Small intestine (tissue), 7 donors: ENCODE results near the gene LARGE1. TPM values are rescaled to one million over a fixed set of nuclear protein-coding genes. Genes with fewer than 3 reads are reported as not detected.
A peak's percentile ranks its signal among the peaks of the same experiment; 100 is the strongest.

Experiments
- DNase-seq, 2 donors: peaks; one replicate each; pipeline versions ENCODE4 v3.0.0 to v3.0.0-alpha.2; 2013
- FAIRE-seq: peaks from 2 replicates; lab custom pipeline; 2012; peaks lifted over from hg19 to GRCh38; lab: Jason Lieb, UNC
- H3K27ac ChIP-seq, 3 donors: one replicate each; pipeline ENCODE4 v1.5.1; 2013; ENCODE audit warnings: low read length in 2 of 3, mild to moderate bottlenecking in 2 of 3, control low read depth in 1 of 3, inconsistent platforms in 1 of 3, low read depth in 1 of 3, moderate library complexity in 1 of 3
- H3K27me3 ChIP-seq, 3 donors: one replicate each; pipeline ENCODE4 v1.6.1; 2013; ENCODE audit warnings: low read length in 3 of 3, inconsistent platforms in 1 of 3; ENCODE audit not compliant: control insufficient read depth in 3 of 3, insufficient read depth in 3 of 3
- H3K36me3 ChIP-seq, 3 donors: one replicate each; pipeline ENCODE4 v1.6.1; 2013; ENCODE audit warnings: low read length in 3 of 3, inconsistent platforms in 1 of 3, low read depth in 1 of 3, mild to moderate bottlenecking in 1 of 3, moderate library complexity in 1 of 3; ENCODE audit not compliant: control insufficient read depth in 3 of 3, insufficient read depth in 2 of 3
- H3K4me1 ChIP-seq, 3 donors: one replicate each; pipeline ENCODE4 v1.6.1; 2013; ENCODE audit warnings: low read length in 2 of 3, inconsistent platforms in 1 of 3, low read depth in 1 of 3, mild to moderate bottlenecking in 1 of 3, moderate library complexity in 1 of 3; ENCODE audit not compliant: control insufficient read depth in 3 of 3, insufficient read depth in 2 of 3
- H3K4me3 ChIP-seq, 3 donors: one replicate each; pipeline ENCODE4 v1.5.1; 2013; ENCODE audit warnings: low read length in 3 of 3, control low read depth in 1 of 3, inconsistent platforms in 1 of 3, low read depth in 1 of 3, mild to moderate bottlenecking in 1 of 3, moderate library complexity in 1 of 3
- H3K9me3 ChIP-seq, 2 donors: one replicate each; pipeline ENCODE4 v1.6.1; 2013; ENCODE audit warnings: low read depth in 1 of 2, low read length in 1 of 2; ENCODE audit not compliant: control insufficient read depth in 2 of 2, insufficient read depth in 1 of 2
- WGBS, 3 donors: extraction: QIAGEN DNeasy Blood & Tissue Kit; methylation state at CpG; one replicate each; pipeline ENCODE4 v1.1.7; 2013; 5-methylcytosine and 5-hydroxymethylcytosine counted together
- polyA plus RNA-seq, 4 donors: library from polyadenylated mRNA; stranded (reverse) in 3 of 4; unstranded in 1 of 4; fragments of 200-250 nt in 3 of 4; fragments of 120-200 nt in 1 of 4; gene quantifications; one replicate each; pipeline versions ENCODE4 v1.2.1 to v1.2.3, GENCODE V29; 2013
- donor health status: healthy with polysubstance abuse.
- donor health status: control.
- donor health status: control.
- donor health status: Bipolar disorder and iron deficiency.
- donor health status: healthy.

LARGE1 gene
- polyA plus RNA-seq, 4 donors = 5.1 to 18.8 (median 8.0) TPM

DNA sequence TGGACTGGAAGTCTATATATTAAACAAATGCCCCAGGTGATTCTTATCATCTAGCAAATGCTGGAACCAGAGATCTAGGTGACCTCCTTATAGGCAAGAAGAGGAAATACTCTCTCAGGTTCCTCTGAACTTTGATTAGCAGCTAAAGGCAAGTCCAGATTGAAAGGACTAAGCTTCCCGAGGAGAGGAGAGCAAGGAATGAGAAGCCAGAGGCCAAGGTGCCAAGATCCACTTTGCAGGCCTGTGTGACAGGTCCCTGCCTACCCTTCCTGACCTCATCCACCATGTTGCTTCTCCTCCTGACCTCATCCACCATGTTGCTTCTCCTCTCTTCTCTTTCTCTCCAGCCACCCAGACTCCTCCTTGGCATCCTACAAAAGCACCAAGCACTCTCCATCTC is 173.2 kb downstream of the LARGE1 start:
- Histone ChIP-seq H3K27me3 (no peaks in the 10 kb centered on the region), H3K4me1 (peaks cover 2 to 21% (median 6%) of the 10 kb centered on the region in 3 donors), H3K27ac (peak overlapping the region; percentile 16 to 67 (median 62)), H3K36me3 (peaks cover 0 to 3% (median 0%) of the 10 kb centered on the region in 3 donors), H3K9me3 (no peaks in the 10 kb centered on the region), H3K4me3 (no peak overlapping the region)
- DNase-seq = peak; percentile 59 to 89
- 0 to 73% (median 25%) methylated on average over 1 of the region's 1 CpG for WGBS, 3 donors
- FAIRE-seq = no peak

DNA sequence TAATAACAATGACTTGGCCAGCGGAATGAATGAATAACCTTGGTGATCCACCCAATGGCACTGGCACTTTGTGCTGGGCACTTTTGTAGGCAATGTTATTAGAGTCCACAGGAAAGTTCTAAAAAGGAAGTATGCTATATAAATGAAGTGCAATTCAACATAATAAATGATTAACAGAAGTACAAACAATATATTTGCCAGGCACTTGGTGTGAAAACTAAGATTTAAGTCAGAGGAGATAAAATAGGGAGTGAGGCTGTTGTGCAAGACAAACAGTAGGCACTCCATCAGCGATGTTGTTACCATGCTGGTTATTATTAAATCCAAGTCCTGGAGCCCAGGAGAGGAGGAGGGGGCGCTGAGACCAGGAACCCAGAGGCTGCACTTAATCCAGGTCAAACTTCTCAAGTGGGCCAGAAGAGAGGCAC is 173.8 kb downstream of the LARGE1 start:
- WGBS, 3 donors = 15 to 61% (median 34%) methylated on average over 3 of the region's 3 CpGs
- peaks cover 0 to 3% (median 0%) of the 10 kb centered on the region in 3 donors for H3K36me3 ChIP-seq
- H3K9me3 ChIP-seq = no peaks in the 10 kb centered on the region
- peaks cover 2 to 21% (median 6%) of the 10 kb centered on the region in 3 donors for H3K4me1 ChIP-seq
- H3K27me3 ChIP-seq = no peaks in the 10 kb centered on the region
- no peak overlapping the region for H3K4me3 ChIP-seq
- DNase-seq (peak; percentile 72 to 88), FAIRE-seq (peak; percentile 51)
- H3K27ac ChIP-seq = peak overlapping the region in 1 of 3 donors; percentile 62

DNA sequence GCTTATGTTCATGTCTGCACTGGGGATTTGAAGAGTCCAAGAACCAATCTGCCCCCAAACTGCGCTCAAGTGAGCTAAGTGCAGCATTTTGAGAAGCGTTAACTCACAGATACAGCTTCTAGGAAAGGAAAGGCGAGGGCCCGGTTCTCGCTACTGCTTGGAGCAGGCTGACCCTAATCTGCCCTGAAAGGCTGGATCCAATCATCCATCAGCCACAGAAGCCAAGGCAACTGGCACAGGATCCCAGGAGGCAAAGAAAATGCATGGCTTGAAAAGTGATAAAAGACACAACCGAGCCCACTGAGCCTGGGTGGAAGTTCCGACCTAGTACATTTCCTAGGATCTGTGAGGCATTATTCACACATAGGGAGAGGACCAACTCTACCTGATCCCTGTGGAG is 174.8 kb downstream of the LARGE1 start:
- H3K9me3 ChIP-seq = no peaks in the 10 kb centered on the region
- no peaks in the 10 kb centered on the region for H3K27me3 ChIP-seq
- no peak for DNase-seq
- no peak overlapping the region for H3K4me3 ChIP-seq
- peaks cover 0 to 3% (median 0%) of the 10 kb centered on the region in 3 donors for H3K36me3 ChIP-seq
- H3K4me1 ChIP-seq = peaks cover 2 to 21% (median 6%) of the 10 kb centered on the region in 3 donors
- no peak for FAIRE-seq
- no peak overlapping the region for H3K27ac ChIP-seq
- 85 to 93% (median 86%) methylated on average over 7 of the region's 7 CpGs for WGBS, 3 donors

DNA sequence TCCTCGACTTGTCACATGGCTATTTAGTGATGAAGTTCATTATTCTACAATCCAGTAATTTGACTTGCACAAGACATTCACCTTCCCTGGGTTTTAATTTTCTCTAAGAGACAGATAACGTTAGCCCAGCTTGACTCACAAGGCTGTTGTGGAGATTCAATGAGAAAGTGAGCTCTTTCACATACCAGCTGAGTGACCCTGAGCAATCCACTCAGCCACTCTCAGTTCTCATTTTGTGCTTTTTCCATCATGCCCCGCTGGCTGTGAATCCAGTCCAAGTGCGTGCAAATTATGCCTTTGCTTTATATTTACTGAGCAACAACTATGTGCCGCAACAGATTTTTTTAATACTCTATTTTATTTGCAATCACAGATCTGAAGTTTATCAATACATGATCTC is 176.5 kb downstream of the LARGE1 start:
- 91 to 97% (median 93%) methylated on average over 5 of the region's 5 CpGs for WGBS, 3 donors
- peaks cover 2 to 18% (median 6%) of the 10 kb centered on the region in 3 donors for H3K4me1 ChIP-seq

DNA sequence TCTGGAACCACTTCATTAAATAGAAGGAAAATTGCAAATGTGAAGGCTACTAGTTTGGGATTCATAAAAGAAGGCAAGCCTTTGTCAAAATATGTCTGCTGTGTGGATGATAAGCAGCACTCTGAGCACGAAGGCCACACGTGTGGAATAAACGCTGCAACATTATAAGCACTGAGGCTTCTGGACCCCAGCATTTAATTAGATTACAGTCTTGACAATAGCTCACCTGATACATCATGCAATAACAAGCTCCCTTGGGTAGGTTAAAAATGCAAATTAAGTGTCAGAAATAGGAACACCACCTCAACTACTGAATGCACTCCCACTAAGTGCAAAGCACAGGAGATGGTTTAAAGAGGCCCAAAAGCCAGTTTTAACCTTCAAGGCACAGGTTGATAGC is 179.3 kb downstream of the LARGE1 start:
- FAIRE-seq (no peak), DNase-seq (no peak)
- H3K4me3 ChIP-seq = no peak overlapping the region
- H3K27me3 ChIP-seq = no peaks in the 10 kb centered on the region
- H3K9me3 ChIP-seq = no peaks in the 10 kb centered on the region
- WGBS, 3 donors = 87 to 97% (median 95%) methylated on average over 3 of the region's 3 CpGs
- H3K36me3 ChIP-seq = peaks cover 0 to 3% (median 0%) of the 10 kb centered on the region in 3 donors
- H3K27ac ChIP-seq = no peak overlapping the region
- H3K4me1 ChIP-seq = no peaks in the 10 kb centered on the region

More for the DNA sequence above, 176.5 kb downstream of the LARGE1 start:
- no peaks in the 10 kb centered on the region for H3K27me3 ChIP-seq
- peaks cover 0 to 3% (median 0%) of the 10 kb centered on the region in 3 donors for H3K36me3 ChIP-seq
- no peaks in the 10 kb centered on the region for H3K9me3 ChIP-seq
- H3K4me3 ChIP-seq = no peak overlapping the region
- DNase-seq (no peak), FAIRE-seq (no peak)
- H3K27ac ChIP-seq = no peak overlapping the region

DNA sequence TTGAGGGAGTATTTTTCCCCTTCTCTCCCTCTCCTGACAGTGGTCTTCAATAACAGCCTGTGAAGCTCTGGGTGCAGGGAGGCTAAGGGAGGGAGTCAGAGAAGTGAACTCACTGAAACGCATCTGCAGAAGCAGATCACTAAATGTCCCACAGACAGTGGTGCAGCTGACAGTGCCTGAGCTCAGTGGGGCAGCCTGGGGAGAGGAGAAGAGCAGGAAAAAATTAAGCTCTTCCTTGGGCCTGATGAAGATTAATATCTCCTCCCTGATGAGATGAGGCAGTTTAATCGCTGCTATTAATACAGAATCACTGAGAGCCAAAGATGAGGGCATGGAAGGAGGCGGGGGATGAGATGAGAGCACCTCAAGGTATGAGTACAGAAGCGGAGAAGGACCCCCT is 180.8 kb downstream of the LARGE1 start:
- Histone ChIP-seq H3K27me3 (no peaks in the 10 kb centered on the region), H3K9me3 (no peaks in the 10 kb centered on the region), H3K27ac (no peak overlapping the region), H3K36me3 (peaks cover 0 to 3% (median 0%) of the 10 kb centered on the region in 3 donors), H3K4me1 (no peaks in the 10 kb centered on the region), H3K4me3 (no peak overlapping the region)
- FAIRE-seq (no peak), DNase-seq (no peak)
- 86 to 95% (median 86%) methylated on average over 4 of the region's 4 CpGs for WGBS, 3 donors

DNA sequence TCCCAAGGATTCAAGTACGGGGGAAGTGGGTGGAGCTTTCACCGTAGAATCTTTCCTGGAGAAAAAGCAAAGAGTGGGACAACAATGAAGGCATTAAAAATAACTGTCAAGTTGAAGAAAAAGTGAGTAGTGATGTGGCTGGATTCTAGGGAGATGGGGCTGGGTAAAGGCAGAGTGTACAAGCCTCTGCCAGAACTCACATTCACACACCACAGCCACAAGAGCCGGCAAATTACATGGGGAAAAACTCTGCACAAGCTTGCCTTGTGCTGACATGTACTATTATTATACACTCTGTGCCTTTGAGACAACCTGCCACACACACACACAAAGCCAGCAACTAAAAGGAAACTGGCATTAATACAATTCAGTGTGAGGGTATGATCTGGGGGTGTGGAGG is 182.6 kb downstream of the LARGE1 start:
- Histone ChIP-seq H3K4me1 (no peaks in the 10 kb centered on the region), H3K36me3 (no peaks in the 10 kb centered on the region), H3K9me3 (no peaks in the 10 kb centered on the region), H3K27me3 (no peaks in the 10 kb centered on the region), H3K27ac (no peak overlapping the region), H3K4me3 (no peak overlapping the region)
- no peak for FAIRE-seq
- WGBS, 3 donors = 81 to 92% (median 89%) methylated on average over 3 of the region's 3 CpGs
- DNase-seq = no peak

DNA sequence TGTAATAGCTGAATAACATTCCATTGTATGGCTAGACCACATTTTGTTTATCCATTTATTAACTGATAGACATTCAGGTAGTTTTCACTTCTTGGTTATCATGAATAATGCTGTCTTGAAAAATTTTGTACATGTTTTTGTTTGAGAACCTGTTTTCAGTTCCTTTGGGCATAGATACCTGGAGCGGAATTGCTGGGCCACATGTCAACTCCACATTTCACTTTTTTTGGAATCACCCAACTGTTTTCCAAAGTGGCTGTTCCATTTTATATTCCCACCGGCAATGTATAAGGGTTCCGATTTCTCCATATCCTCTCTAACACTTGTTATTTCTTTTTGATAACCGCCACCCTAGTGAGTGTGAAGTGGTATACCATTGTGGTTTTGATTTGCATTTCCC is 184.3 kb downstream of the LARGE1 start:
- H3K36me3 ChIP-seq = no peaks in the 10 kb centered on the region
- H3K9me3 ChIP-seq = no peaks in the 10 kb centered on the region
- H3K4me3 ChIP-seq = no peak overlapping the region
- H3K27ac ChIP-seq = no peak overlapping the region
- DNase-seq (no peak), FAIRE-seq (no peak)
- H3K27me3 ChIP-seq = no peaks in the 10 kb centered on the region
- no peaks in the 10 kb centered on the region for H3K4me1 ChIP-seq
- WGBS, 3 donors = 96 to 97% (median 96%) methylated on average over 4 of the region's 4 CpGs

DNA sequence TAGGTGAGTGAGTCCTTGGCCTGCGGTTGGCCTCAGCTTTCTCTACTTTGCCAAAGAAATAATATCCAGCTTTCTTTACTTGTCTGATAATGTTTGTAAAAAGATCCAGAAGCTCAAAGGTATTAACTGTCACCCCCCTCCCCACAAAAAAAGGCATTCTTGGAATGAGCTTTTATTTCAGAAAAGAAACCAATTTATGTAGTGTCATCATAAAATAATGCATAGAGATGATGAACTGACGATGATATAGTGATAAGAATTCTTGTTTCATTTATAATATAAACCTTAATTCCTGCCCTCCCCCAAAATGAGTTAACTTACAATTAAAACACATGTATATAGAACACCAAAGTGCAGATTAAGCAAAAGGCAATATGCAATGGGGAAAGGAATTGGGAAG is 191.4 kb downstream of the LARGE1 start:
- Histone ChIP-seq H3K4me3 (no peak overlapping the region), H3K27me3 (no peaks in the 10 kb centered on the region), H3K4me1 (peaks cover 0 to 4% (median 0%) of the 10 kb centered on the region in 3 donors), H3K36me3 (no peaks in the 10 kb centered on the region), H3K9me3 (no peaks in the 10 kb centered on the region), H3K27ac (no peak overlapping the region)
- WGBS, 3 donors = 73 to 94% (median 93%) methylated on average over 2 of the region's 2 CpGs
- FAIRE-seq = no peak
- DNase-seq = no peak
